ENCODE measurements around the gene VGLL4.

The VGLL4 gene

DNA sequence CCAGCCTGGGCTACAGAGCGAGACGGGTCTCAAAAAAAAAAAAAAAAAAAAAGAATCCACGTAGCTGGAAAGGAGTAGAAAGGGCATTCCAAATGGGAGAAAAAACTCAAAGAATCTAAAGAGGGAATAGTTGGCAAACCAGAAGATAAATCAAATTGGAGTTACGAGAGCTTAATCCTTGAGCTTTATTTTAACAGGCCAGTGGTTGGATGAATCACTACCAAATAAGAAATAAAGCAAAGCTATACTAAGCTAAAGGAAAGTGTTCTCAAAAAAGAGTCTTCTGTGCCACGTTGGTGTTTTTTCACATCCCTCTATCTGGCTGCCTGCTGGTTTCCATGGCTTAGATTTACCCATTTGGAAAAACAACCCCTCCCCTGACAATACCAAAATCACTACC is 14.0 kb downstream of the VGLL4 start:
- no peak for DNase-seq (ENCODE audit: low read depth in 2 of 2)

- no peak for DNase-seq (ENCODE audit: low read depth in 2 of 2)
Measured at GRCh38 chr3:11627612-11628011, 16.1 kb downstream of the VGLL4 start.

GRCh38 chr3:11626084-11626463 is 17.6 kb downstream of the VGLL4 start:
- DNase-seq (ENCODE audit: low read depth in 2 of 2), result no peak

DNA sequence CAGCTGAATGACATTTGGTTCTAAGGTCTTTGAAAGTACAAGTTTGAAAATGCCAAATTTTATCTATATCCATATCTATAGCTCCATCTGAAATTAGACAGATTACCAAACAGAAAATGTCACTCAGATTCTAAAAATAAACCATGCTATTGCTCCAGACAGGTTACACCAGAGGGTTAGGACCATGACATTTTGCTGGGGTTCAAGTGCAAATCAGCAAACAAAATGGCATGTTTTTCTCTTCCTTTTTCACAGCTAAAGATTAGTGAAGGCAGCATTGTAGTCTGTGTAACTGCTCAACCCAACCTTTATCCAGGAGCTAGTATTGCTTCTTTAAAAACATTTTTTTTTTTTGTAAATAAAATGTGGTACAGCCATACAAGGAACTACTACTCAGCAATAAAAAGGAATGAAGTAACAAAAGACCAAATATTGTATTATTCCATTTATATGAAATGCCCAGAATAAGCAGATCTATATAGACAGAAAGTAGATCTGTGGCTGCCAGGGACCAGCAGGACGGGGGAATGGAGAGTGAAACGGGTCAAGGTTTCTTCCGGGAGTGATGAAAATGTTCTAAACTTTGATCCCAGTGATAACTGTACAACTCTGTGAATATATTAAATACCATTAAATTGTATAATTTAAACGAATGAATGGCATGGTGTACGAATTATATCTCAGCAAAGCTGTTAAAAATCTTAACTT is 18.2 kb downstream of the VGLL4 start:
- DNase-seq (ENCODE audit: low read depth in 2 of 2), result no peak

DNA sequence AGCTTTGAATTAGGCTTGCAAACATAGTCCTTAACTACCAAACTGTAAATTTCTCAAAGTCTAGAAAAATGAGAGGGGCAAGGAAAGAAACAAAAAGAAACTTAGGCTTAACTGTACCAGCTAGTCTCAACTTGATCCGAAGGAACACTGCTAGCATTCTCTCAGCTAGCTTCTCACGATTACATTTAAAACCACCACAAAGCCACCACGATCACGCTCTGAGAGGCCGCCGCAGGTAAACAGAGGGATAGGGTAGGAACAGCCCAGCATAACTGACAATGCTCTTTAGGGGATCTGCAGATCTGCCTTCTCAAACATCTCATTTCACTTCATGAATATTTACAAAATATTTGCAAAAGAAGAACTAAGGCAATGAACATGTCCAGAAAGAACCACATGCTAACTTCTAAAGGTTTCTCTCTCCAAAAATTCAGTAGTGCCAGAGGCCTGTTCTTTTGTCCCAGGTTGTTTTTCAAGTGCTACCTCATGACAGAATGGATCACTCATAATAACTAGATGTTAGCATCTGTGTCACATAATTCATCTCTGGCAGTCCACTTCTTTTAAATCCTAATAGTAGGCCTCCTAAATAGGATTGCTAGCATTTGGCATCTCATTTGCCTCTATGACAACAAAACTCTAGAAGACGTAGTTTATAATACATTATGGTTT is 18.9 kb downstream of the VGLL4 start:
- no peak for DNase-seq (ENCODE audit: low read depth in 2 of 2)

- DNase-seq (ENCODE audit: low read depth in 2 of 2), result peak; percentile 27 to 39
Measured at GRCh38 chr3:11624161-11624560, 19.6 kb downstream of the VGLL4 start.

DNA sequence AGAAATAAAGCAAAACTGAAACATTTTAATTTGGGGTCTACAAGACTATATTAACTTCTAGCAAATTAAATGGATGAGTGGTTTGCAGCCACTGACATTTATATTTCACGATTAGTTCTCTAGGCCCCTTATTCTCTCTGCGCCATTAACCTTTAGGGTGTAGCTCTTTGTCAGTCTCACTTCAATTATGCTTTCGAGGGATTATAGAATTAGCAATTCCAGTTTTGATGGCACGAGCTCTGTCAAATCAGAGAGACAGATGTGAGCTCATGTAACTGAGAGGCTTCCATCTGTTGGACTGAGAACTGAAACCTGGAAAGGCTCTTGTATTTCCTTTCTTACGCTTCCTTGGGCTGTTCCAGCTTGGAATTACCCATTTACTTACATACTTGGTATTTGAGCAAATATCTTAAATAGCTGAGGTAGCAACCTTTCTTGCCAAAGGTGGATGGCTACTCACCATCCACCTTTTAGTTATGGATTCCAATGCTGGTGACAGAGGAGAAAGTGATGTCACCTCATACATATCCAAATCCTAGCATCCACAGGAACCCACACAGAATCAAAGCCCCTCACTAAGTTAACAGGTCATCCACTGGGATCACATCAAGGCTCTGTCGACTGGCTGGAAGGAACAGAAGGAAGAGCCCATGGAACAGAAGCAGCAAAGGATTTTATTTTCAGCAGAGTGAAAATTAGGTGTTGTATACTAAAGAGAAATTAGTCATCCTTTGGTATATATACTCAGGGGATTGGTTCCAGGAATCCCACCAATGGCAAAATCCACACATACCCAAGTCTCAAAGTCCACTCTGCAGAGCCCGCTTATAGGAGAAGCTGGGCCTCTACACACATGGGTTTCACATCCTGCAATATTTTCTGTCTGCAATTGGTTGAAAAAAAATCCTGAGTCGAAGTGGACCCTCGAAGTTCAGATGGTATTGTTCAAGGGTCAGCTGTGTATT is 20.8 kb downstream of the VGLL4 start:
- DNase-seq (ENCODE audit: low read depth in 2 of 2), result no peak

- DNase-seq (ENCODE audit: low read depth in 2 of 2), result no peak
Measured at GRCh38 chr3:11621077-11621476, 22.6 kb downstream of the VGLL4 start.

DNA sequence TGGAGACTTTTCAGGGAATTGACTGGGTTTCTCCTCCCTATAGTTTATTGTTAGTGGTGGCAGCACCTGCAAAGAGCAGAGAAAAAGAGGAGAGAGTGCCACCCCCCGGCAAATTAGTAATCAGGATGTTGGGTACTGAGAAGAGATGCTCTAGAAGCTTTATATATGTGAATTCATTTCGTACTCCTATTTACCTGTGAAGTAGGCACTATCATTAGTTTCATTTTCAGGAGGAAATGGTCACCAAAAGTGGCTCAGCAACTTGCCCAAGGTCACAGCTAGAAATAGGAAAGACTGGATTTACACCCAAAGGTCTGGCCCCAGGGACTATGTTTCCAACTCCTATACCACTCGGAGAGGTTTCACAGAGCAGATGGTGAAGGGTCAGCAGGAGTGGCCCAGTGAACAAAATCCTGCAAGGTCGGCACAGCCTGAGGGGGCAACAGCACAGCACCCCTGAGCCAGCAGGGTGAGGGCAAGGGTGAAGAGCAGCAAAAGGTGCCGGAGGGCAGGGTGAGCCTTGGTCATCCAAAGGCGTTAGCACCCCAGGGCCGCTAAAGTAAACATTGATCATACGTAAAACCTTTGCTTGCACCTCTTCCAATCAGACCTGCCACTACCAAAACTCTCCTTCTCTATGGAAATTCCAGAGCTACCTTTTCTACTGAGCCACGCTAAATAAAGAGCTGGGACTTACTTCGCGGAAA is 23.6 kb downstream of the VGLL4 start:
- DNase-seq (ENCODE audit: low read depth in 2 of 2), result no peak

DNA sequence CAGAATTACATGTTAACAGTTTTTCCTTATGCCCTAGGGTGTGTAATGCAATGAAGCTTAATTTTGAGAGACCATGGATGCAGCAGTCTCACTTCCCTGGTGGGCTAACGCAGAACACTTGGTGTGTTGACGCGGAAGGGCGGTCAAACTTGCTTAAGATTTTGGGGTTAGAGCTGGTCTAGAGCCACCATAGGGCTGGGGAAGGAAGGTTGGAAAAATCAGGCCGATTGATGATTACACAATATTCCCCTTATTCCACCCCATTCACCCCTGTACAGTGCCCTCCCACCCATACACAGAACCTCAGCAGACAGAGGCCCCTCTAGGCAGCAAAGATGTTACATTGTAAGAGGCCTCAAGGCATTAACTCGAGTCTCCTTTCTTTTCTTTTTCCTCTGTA is 24.3 kb downstream of the VGLL4 start:
- DNase-seq (ENCODE audit: low read depth in 2 of 2), result no peak

DNA sequence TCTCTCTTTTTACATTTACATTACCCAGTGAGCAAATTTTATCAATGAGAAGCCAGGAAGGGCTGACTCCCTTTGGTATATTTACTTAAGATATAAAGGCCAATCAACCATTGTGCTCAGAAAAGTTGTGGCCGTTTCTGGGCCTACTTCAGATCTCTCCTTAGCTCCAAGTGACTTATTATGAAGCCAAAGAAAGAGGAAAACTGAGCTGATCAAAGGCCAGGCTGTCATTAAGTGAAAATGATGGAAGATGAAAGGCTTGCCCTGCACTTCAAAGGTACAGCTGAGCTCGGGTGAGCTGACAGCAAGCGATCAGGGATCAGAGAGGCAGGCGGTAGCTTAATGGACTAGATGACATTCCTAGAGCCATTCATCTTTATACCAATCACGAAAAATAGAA is 24.8 kb downstream of the VGLL4 start:
- no peak for DNase-seq (ENCODE audit: low read depth in 2 of 2)

- DNase-seq (ENCODE audit: low read depth in 2 of 2), result no peak
Measured at GRCh38 chr3:11616551-11616950, 27.2 kb downstream of the VGLL4 start.

GRCh38 chr3:11613851-11614487 is 29.7 kb downstream of the VGLL4 start:
- DNase-seq (ENCODE audit: low read depth in 2 of 2), result no peak

DNA sequence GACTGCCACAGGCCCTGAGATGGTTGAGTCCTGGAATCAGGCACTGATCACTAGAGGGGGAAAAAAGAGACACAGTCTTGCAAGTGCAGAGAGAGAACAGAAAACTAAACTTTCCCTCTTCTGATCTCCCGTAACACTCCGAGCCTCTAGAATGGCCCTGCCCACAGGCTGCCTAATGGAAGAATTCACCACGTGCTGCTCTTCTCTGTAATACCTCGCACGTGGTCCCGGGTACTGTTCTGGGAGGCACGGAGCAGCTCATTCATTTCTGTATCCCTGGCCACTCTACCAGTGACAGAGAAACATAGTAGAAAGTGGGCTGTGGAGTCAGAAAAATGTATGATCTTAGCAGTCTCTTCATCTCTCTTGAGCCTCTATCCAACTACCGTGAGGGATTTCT is 30.4 kb downstream of the VGLL4 start:
- DNase-seq (ENCODE audit: low read depth in 2 of 2), result no peak

DNA sequence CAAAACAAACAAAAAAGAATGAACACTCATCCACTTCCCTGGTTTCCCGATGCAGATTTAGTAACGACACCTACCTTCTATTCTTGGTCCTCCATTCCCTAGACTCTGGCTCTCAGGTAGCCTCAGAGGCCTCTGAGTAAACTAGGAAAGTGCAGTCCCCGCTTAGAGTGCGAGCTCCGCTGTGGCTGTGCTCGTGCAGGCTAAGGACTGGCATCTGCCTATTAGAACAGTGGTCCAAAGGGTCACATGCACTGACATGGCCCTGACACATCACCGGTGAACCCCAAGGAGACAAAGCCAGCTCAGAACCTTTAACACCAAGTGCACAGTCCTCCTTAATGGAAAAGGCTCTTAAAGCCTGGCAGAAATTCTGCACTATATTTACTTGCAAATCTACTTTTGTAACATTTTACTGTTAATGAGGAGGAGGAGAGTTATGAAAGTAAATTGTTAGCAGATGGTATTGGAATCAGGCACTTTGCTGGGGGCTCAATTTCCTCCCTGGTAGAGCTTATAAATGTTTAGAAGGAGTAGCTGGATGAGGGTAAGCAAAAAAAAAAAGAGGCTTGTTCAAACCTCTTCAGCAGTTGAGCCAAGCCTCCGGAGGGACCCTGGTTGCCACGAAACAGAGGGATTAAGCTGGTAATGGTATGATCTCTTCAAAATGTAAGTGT is 31.1 kb downstream of the VGLL4 start:
- no peak for DNase-seq (ENCODE audit: low read depth in 2 of 2)

DNA sequence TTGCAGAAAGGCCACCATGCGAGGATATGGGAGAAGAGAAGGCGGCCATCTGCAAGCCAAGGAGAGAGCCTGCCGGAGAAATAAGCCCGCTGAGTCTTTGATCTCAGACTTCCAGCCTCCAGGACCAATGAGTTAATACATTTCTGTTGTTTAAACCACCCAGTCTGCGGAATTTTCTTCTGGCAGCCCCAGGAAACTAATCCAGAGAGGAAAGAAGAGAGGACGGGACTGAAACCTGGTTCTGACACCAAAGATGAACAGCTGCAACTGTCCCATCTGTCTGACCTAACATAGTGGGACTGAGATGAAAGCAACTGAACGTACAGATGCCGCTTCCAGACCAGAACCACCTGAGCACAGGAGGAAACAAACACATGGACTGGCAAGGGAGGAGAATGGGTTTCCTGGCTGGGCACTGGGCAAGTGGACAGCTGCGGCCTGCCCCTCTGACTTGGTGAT is 32.3 kb downstream of the VGLL4 start:
- DNase-seq (ENCODE audit: low read depth in 2 of 2), result no peak

DNA sequence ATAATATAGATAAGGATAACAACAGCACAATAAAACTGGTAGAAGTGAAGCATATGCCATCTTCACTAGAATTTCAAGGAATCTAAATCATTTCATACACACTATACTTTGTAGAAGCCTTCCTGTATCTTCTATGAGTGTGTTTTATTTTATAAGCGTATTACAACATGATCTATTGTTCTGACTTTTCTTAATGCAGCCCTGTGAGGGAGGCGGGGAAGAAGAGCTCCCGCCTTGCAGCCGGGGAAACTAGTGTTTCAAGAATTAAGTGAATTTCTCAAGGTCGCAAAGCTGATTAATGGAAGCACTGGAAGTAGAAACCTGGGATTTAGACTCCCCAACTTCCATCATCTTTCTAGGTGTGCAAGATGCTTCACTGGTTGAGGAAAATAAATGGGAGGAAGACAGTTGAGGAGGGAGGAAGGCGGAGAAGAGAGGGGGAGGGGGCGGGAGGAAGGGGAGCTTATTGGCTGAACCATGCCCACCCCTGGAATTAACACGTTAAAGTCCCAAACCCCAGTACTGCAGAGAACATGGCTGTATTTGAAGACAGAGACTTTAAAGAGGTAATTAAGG is 32.9 kb downstream of the VGLL4 start:
- no peak for DNase-seq (ENCODE audit: low read depth in 2 of 2)

DNA sequence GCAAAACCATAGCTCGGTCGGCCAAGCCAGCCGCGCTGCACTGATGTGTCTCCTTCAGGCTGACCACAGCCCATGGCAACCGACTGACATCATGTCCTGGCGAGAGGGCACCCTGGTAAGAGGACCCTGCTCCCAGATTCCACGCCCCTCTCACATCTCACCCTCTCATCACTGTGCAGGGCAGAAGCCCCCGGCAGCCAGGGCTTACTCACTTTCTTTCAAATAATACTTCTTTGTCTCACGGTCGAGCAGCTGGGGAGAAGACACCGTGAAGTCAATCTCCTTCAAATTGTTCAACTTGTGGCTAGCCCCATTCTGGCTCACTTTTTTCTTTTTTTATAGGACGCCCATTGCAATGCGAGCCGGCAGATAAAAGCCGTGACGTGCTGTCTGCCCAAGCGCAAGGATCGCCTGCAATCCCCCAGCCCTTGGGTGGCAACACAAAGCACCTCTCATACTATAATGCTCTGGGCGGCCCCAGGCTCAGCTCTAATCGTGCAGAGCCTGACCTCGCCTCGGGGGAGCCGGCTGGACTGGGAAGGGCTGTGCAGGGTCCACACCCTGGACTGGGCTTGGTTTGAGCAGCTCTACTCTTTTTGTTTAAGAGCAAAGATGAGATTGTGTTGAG is 33.6 kb downstream of the VGLL4 start:
- no peak for DNase-seq (ENCODE audit: low read depth in 2 of 2)

- no peak for DNase-seq (ENCODE audit: low read depth in 2 of 2)
Measured at GRCh38 chr3:11609481-11609880, 34.2 kb downstream of the VGLL4 start.

DNA sequence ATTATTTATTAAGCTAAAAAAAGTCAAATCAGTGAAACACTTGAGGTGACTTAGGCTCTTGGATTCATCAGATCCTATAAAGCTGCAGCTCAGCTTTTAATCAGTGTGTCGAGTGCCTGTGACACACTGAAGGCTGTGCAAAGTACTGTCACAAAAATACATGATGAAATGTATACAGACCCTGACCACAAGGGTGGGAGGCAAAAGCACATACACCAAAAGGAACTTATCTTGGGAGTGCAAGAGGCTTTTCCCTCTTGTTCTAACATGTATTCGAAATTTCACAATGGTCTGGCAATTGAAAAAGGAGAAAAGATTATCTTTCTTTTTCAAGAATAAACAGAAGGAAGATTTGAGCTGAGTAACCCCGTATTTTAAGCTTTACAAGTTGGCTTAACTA is 35.9 kb downstream of the VGLL4 start:
- no peak for DNase-seq (ENCODE audit: low read depth in 2 of 2)

Measured in stimulated activated CD4-positive, alpha-beta T cell treated with anti-CD3 and anti-CD28 coated beads, Interleukin-1b, Interleukin-23, amount 100 ng/mL, for 4 hours (primary cell).